Fibroblast of the conjunctiva (primary cell): Measurements from ENCODE around the gene RFT1.

Experiments used
- DNase-seq: peaks from one replicate; pipeline ENCODE4 v3.0.0-alpha.2; 2010; ENCODE audit warnings: low read depth

Gene RFT1

GRCh38 chr3:53091011-53091410 is 39.2 kb downstream of the RFT1 start:
- no peak for DNase-seq

GRCh38 chr3:53089511-53089910 is 40.7 kb downstream of the RFT1 start:
- DNase-seq, result no peak

- no peak for DNase-seq
Observed at GRCh38 chr3:53085476-53085875, 44.8 kb downstream of the RFT1 start.

- DNase-seq, result no peak
Observed at GRCh38 chr3:53084310-53085001, 45.8 kb downstream of the RFT1 start.

GRCh38 chr3:53083949-53084309 is 46.3 kb downstream of the RFT1 start:
- no peak for DNase-seq

- peak; percentile 64 for DNase-seq
Observed at GRCh38 chr3:53083521-53083920, 46.7 kb downstream of the RFT1 start.

- DNase-seq, result no peak
Observed at GRCh38 chr3:53082736-53083135, 47.5 kb downstream of the RFT1 start.

GRCh38 chr3:53081318-53081717 is 48.9 kb downstream of the RFT1 start:
- DNase-seq, result no peak

- no peak for DNase-seq
Observed at GRCh38 chr3:53080612-53081205, 49.5 kb downstream of the RFT1 start.

- no peak for DNase-seq
Observed at GRCh38 chr3:53079791-53080555, 50.3 kb downstream of the RFT1 start.

GRCh38 chr3:53079147-53079546 is 51.1 kb downstream of the RFT1 start:
- DNase-seq, result no peak

GRCh38 chr3:53078656-53079055 is 51.6 kb downstream of the RFT1 start:
- DNase-seq, result no peak

GRCh38 chr3:53077476-53078220 is 52.6 kb downstream of the RFT1 start:
- DNase-seq, result no peak

- DNase-seq, result no peak
Observed at GRCh38 chr3:53075743-53076140, 54.5 kb downstream of the RFT1 start.

GRCh38 chr3:53074761-53075742 is 55.2 kb downstream of the RFT1 start:
- DNase-seq, result no peak

- DNase-seq, result no peak
Observed at GRCh38 chr3:53074366-53074696, 55.9 kb downstream of the RFT1 start.

GRCh38 chr3:53073553-53074365 is 56.5 kb downstream of the RFT1 start:
- no peak for DNase-seq

- peak; percentile 60 for DNase-seq
Observed at GRCh38 chr3:53072653-53073552, 57.3 kb downstream of the RFT1 start.

GRCh38 chr3:53071882-53072431 is 58.3 kb downstream of the RFT1 start:
- DNase-seq, result no peak
